Neural progenitor cell (in vitro differentiated cells): ENCODE measurements around the gene MYH10. TPM values are rescaled to one million over a fixed set of nuclear protein-coding genes. Genes with fewer than 3 reads are reported as not detected.

Source experiments
- DNase-seq: peaks from one replicate; pipeline ENCODE4 v3.0.0-alpha.2; 2016; ENCODE audit warnings: low spot score
- H2AFZ ChIP-seq: fragments of 200-600 bp; sonication (generic); replicated peaks from 2 replicates; pipeline ENCODE4 v1.6.1; 2016; ENCODE audit warnings: antibody characterized with exemption
- H3F3A ChIP-seq: fragments of 200-600 bp; sonication (generic); 2 replicates; pipeline ENCODE4 v1.6.1; 2016; ENCODE audit warnings: antibody characterized with exemption, low read depth
- H3K27ac ChIP-seq: fragments of 200-600 bp; sonication (generic); 2 replicates; pipeline ENCODE4 v1.5.1; 2016; ENCODE audit warnings: mild to moderate bottlenecking
- H3K27me3 ChIP-seq: fragments of 200-600 bp; sonication (generic); 2 replicates; pipeline ENCODE4 v1.6.1; 2016; ENCODE audit warnings: mild to moderate bottlenecking, moderate library complexity
- H3K36me3 ChIP-seq: fragments of 200-600 bp; sonication (generic); 2 replicates; pipeline ENCODE4 v1.5.1; 2016
- H3K4me1 ChIP-seq: fragments of 200-600 bp; sonication (generic); 2 replicates; pipeline ENCODE4 v1.6.1; 2016; ENCODE audit warnings: mixed run types
- H3K4me2 ChIP-seq: fragments of 200-600 bp; sonication (generic); 2 replicates; pipeline ENCODE4 v1.6.1; 2016
- H3K4me3 ChIP-seq: fragments of 200-600 bp; sonication (generic); 2 replicates; pipeline ENCODE4 v1.5.1; 2016
- H3K79me2 ChIP-seq: fragments of 200-600 bp; sonication (generic); 2 replicates; pipeline ENCODE4 v1.6.1; 2016; ENCODE audit warnings: low read depth
- H3K9ac ChIP-seq: fragments of 200-600 bp; sonication (generic); 2 replicates; pipeline ENCODE4 v1.6.1; 2016
- H3K9me3 ChIP-seq: fragments of 200-600 bp; sonication (generic); 2 replicates; pipeline ENCODE4 v1.5.1; 2016; ENCODE audit warnings: low read depth
- H4K20me1 ChIP-seq: fragments of 200-600 bp; sonication (generic); 2 replicates; pipeline ENCODE4 v1.6.1; 2016; ENCODE audit warnings: low read depth
- H3K27ac Mint-ChIP-seq: 3 replicates; pipeline ENCODE4 v1.8.0; 2021; ENCODE audit warnings: mixed read lengths
- H3K27me3 Mint-ChIP-seq: 2 replicates; pipeline ENCODE4 v1.8.0; 2022; ENCODE audit warnings: low read depth, mild to moderate bottlenecking, inconsistent platforms, moderate library complexity, mixed read lengths; ENCODE audit not compliant: insufficient read depth
- H3K36me3 Mint-ChIP-seq: 3 replicates; pipeline ENCODE4 v1.8.0; 2021; ENCODE audit warnings: mixed read lengths
- H3K4me1 Mint-ChIP-seq: 3 replicates; pipeline ENCODE4 v1.8.0; 2021; ENCODE audit warnings: mixed read lengths
- H3K4me3 Mint-ChIP-seq: 3 replicates; pipeline ENCODE4 v1.8.0; 2021; ENCODE audit warnings: mild to moderate bottlenecking, moderate library complexity, mixed read lengths
- H3K9me3 Mint-ChIP-seq: 3 replicates; pipeline ENCODE4 v1.8.0; 2020; ENCODE audit warnings: mixed read lengths
- EZH2 ChIP-seq: fragments of 200-600 bp; sonication (generic); IDR thresholded peaks from 2 replicates; pipeline ENCODE4 v1.6.1; 2017; ENCODE audit warnings: antibody characterized with exemption, mild to moderate bottlenecking, moderate library complexity
- EZH2phosphoT487 ChIP-seq: fragments of 200-600 bp; sonication (generic); IDR thresholded peaks from 2 replicates; pipeline ENCODE4 v1.6.1; 2017; ENCODE audit warnings: antibody characterized with exemption
- total RNA-seq: library from RNA; depleted of rRNA; stranded (reverse); fragments of >200 nt; gene quantifications from 2 replicates; pipeline ENCODE4 v1.2.3, GENCODE V29; 2015; ENCODE audit warnings: low replicate concordance
- TF ChIP-seq, protein P1 (sequence below): fragments of 200-600 bp; sonication (generic); IDR thresholded peaks from 2 replicates; pipeline ENCODE4 v1.5.1; 2017; ENCODE audit warnings: antibody characterized with exemption, mild to moderate bottlenecking

The MYH10 gene
- total RNA-seq, 1 donor from 2014 or later: 213 TPM

- Mint-ChIP-seq H3K27ac (no peak overlapping the region), H3K9me3 (peaks cover 3% of the 10 kb centered on the region), H3K4me3 (no peak overlapping the region), H3K36me3 (peaks cover 69% of the 10 kb centered on the region), H3K27me3 (peaks cover 6% of the 10 kb centered on the region), H3K4me1 (no peaks in the 10 kb centered on the region)
- Histone ChIP-seq H3K9me3 (no peaks in the 10 kb centered on the region), H3K4me1 (no peaks in the 10 kb centered on the region), H4K20me1 (no peaks in the 10 kb centered on the region), H3K27me3 (no peaks in the 10 kb centered on the region), H3K27ac (no peak overlapping the region), H3F3A (no peaks in the 10 kb centered on the region), H3K4me2 (no peak overlapping the region), H3K9ac (no peak overlapping the region), H2AFZ (no peak overlapping the region), H3K79me2 (no peaks in the 10 kb centered on the region), H3K36me3 (peaks cover 16% of the 10 kb centered on the region), H3K4me3 (no peak overlapping the region)
- TF ChIP-seq EZH2 (no peak), EZH2phosphoT487 (no peak)
- TF ChIP-seq, protein P1, sequence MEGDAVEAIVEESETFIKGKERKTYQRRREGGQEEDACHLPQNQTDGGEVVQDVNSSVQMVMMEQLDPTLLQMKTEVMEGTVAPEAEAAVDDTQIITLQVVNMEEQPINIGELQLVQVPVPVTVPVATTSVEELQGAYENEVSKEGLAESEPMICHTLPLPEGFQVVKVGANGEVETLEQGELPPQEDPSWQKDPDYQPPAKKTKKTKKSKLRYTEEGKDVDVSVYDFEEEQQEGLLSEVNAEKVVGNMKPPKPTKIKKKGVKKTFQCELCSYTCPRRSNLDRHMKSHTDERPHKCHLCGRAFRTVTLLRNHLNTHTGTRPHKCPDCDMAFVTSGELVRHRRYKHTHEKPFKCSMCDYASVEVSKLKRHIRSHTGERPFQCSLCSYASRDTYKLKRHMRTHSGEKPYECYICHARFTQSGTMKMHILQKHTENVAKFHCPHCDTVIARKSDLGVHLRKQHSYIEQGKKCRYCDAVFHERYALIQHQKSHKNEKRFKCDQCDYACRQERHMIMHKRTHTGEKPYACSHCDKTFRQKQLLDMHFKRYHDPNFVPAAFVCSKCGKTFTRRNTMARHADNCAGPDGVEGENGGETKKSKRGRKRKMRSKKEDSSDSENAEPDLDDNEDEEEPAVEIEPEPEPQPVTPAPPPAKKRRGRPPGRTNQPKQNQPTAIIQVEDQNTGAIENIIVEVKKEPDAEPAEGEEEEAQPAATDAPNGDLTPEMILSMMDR: no peak
- no peak for DNase-seq
These were observed 140.7 kb downstream of the MYH10 start for GRCh38 chr17:8489841-8490240.

DNA sequence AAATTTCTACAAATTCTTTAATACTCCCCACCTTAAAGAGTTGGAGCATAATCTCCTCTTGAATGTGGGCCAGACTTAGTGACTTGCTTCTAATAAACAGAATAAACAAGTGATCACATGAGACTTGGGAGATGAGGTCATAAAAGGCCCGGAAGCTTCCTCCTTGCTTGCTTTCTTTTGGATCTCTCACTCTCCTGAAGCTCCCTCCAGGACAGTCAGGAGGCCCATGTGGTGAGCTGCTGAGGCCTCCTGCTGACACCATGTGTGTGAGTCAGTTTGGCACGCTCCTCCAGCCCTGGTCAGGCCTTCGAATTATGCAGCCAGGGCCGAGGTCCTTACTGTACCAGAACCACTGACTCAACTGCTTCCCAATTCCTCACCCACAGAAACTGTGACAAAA, 141.6 kb downstream of the MYH10 start:
- DNase-seq: no peak
- H4K20me1 ChIP-seq: no peaks in the 10 kb centered on the region
- H3K9ac ChIP-seq: no peak overlapping the region
- no peak overlapping the region for H3K27ac ChIP-seq
- H3K4me1 ChIP-seq: no peaks in the 10 kb centered on the region
- H3K36me3 ChIP-seq: peaks cover 25% of the 10 kb centered on the region
- H3K27me3 ChIP-seq: no peaks in the 10 kb centered on the region
- H3K4me3 ChIP-seq: no peak overlapping the region
- no peaks in the 10 kb centered on the region for H3K79me2 ChIP-seq
- H3F3A ChIP-seq: no peaks in the 10 kb centered on the region
- no peak overlapping the region for H3K4me2 ChIP-seq
- no peaks in the 10 kb centered on the region for H3K4me1 Mint-ChIP-seq
- peaks cover 8% of the 10 kb centered on the region for H3K9me3 Mint-ChIP-seq
- H3K27ac Mint-ChIP-seq: no peak overlapping the region
- H3K36me3 Mint-ChIP-seq: peaks cover 65% of the 10 kb centered on the region
- TF ChIP-seq, protein P1: no peak
- TF ChIP-seq EZH2phosphoT487 (no peak), EZH2 (no peak)
- H3K9me3 ChIP-seq: no peaks in the 10 kb centered on the region
- peaks cover 6% of the 10 kb centered on the region for H3K27me3 Mint-ChIP-seq
- H3K4me3 Mint-ChIP-seq: no peak overlapping the region
- H2AFZ ChIP-seq: no peak overlapping the region

DNA sequence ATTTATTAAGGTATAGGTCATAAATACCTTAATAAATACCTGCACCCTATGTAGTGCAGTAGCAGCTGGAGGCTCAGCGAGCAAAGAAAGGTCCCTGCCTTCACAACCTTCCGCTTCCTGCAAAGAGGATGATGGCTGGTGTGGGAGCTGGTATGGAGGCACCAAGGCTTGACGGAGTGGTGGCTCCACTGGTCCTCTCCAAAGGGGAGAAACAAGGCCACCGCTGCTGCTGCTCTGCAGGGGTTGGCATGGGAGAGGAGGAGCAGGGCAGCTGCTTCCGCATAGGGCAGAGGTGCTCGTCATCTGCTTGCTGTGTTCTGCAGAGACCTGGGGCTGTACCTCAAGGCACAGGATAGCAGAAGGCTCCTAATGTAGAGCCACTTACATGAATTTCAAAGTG, 142.0 kb downstream of the MYH10 start:
- Mint-ChIP-seq H3K9me3 (peaks cover 8% of the 10 kb centered on the region), H3K27me3 (peaks cover 6% of the 10 kb centered on the region), H3K27ac (no peak overlapping the region), H3K36me3 (peaks cover 65% of the 10 kb centered on the region), H3K4me1 (no peaks in the 10 kb centered on the region), H3K4me3 (no peak overlapping the region)
- no peaks in the 10 kb centered on the region for H3K4me1 ChIP-seq
- H4K20me1 ChIP-seq: no peaks in the 10 kb centered on the region
- no peak overlapping the region for H3K9ac ChIP-seq
- no peak overlapping the region for H3K4me2 ChIP-seq
- TF ChIP-seq, protein P1: no peak
- no peak for TF ChIP-seq EZH2phosphoT487
- H2AFZ ChIP-seq: no peak overlapping the region
- H3K36me3 ChIP-seq: peaks cover 29% of the 10 kb centered on the region
- DNase-seq: no peak
- H3K4me3 ChIP-seq: no peak overlapping the region
- H3K27me3 ChIP-seq: no peaks in the 10 kb centered on the region
- no peaks in the 10 kb centered on the region for H3K9me3 ChIP-seq
- H3K79me2 ChIP-seq: no peaks in the 10 kb centered on the region
- no peak overlapping the region for H3K27ac ChIP-seq
- H3F3A ChIP-seq: no peaks in the 10 kb centered on the region
